T-helper 17 cell (primary cell): ENCODE measurements around the gene MEIS1. TPM values are rescaled to one million over a fixed set of nuclear protein-coding genes. Genes with fewer than 3 reads are reported as not detected.

Experiments
- ATAC-seq: fragments of 150-1000 bp; cut with Tn5 transposase; 2 replicates; pipeline ENCODE4 v1.10.0; 2021; ENCODE audit warnings: mild to moderate bottlenecking, moderate library complexity
- DNase-seq, 3 donors: peaks; one replicate each; pipeline versions ENCODE4 v3.0.0 to v3.0.0-alpha.2; 2020 to 2021
- H3K9me3 ChIP-seq: one replicate; pipeline ENCODE4 v1.7.0; 2013; ENCODE audit warnings: low read length, mild to moderate bottlenecking; ENCODE audit not compliant: control insufficient read depth, poor library complexity, severe bottlenecking
- H3K27ac Mint-ChIP-seq: one replicate; pipeline ENCODE4 v1.8.0; 2022; ENCODE audit warnings: mild to moderate bottlenecking, moderate library complexity, mixed read lengths
- H3K27me3 Mint-ChIP-seq: one replicate; pipeline ENCODE4 v1.8.0; 2022; ENCODE audit warnings: mixed read lengths
- H3K36me3 Mint-ChIP-seq: one replicate; pipeline ENCODE4 v1.8.0; 2022; ENCODE audit warnings: low read depth, mixed read lengths
- H3K4me1 Mint-ChIP-seq: one replicate; pipeline ENCODE4 v1.8.0; 2022; ENCODE audit warnings: mild to moderate bottlenecking, mixed read lengths
- H3K4me3 Mint-ChIP-seq: one replicate; pipeline ENCODE4 v1.8.0; 2022; ENCODE audit warnings: mild to moderate bottlenecking, moderate library complexity, mixed read lengths
- total RNA-seq, 4 donors: library from RNA in 2 of 4; stranded (reverse) in 2 of 4; gene quantifications; one replicate each; pipeline ENCODE4 v1.2.3 and lab custom pipeline; 2022 to 2026

MEIS1 gene
- total RNA-seq, 2 donors from 2014 or later: 0.80 to 13.4 TPM

- no peak overlapping the region for H3K27ac Mint-ChIP-seq
- peaks cover 10% of the 10 kb centered on the region for H3K27me3 Mint-ChIP-seq
- H3K9me3 ChIP-seq: no peaks in the 10 kb centered on the region
- H3K36me3 Mint-ChIP-seq: no peaks in the 10 kb centered on the region
- no peak for ATAC-seq
- no peak for DNase-seq
- H3K4me1 Mint-ChIP-seq: no peaks in the 10 kb centered on the region
- no peak overlapping the region for H3K4me3 Mint-ChIP-seq
These were observed 104.5 kb downstream of the MEIS1 start for GRCh38 chr2:66539452-66539851.

GRCh38 chr2:66541646-66542045 is 106.7 kb downstream of the MEIS1 start:
- no peak overlapping the region for H3K27ac Mint-ChIP-seq
- no peak for ATAC-seq

GRCh38 chr2:66543257-66543767 is 108.4 kb downstream of the MEIS1 start:
- Mint-ChIP-seq H3K27ac (no peak overlapping the region), H3K27me3 (peaks cover 14% of the 10 kb centered on the region), H3K36me3 (no peaks in the 10 kb centered on the region), H3K4me3 (no peak overlapping the region), H3K4me1 (no peaks in the 10 kb centered on the region)
- no peaks in the 10 kb centered on the region for H3K9me3 ChIP-seq
- no peak for ATAC-seq
- DNase-seq: no peak

More at GRCh38 chr2:66541646-66542045, 106.7 kb downstream of the MEIS1 start:
- no peak for DNase-seq
- H3K9me3 ChIP-seq: no peaks in the 10 kb centered on the region
- Mint-ChIP-seq H3K36me3 (no peaks in the 10 kb centered on the region), H3K4me3 (no peak overlapping the region), H3K4me1 (no peaks in the 10 kb centered on the region), H3K27me3 (peaks cover 14% of the 10 kb centered on the region)

- Mint-ChIP-seq H3K4me1 (no peaks in the 10 kb centered on the region), H3K36me3 (no peaks in the 10 kb centered on the region), H3K4me3 (no peak overlapping the region), H3K27ac (no peak overlapping the region), H3K27me3 (peaks cover 14% of the 10 kb centered on the region)
- ATAC-seq: no peak
- no peak for DNase-seq
- no peaks in the 10 kb centered on the region for H3K9me3 ChIP-seq
These were observed 109.3 kb downstream of the MEIS1 start for GRCh38 chr2:66544258-66544657.

GRCh38 chr2:66545258-66545657 is 110.3 kb downstream of the MEIS1 start:
- Mint-ChIP-seq H3K27ac (no peak overlapping the region), H3K4me1 (no peaks in the 10 kb centered on the region), H3K36me3 (no peaks in the 10 kb centered on the region), H3K4me3 (no peak overlapping the region), H3K27me3 (peaks cover 14% of the 10 kb centered on the region)
- no peaks in the 10 kb centered on the region for H3K9me3 ChIP-seq
- DNase-seq (no peak), ATAC-seq (no peak)

- ATAC-seq (no peak), DNase-seq (no peak)
- Mint-ChIP-seq H3K4me3 (no peak overlapping the region), H3K27me3 (peaks cover 14% of the 10 kb centered on the region), H3K4me1 (no peaks in the 10 kb centered on the region), H3K27ac (no peak overlapping the region), H3K36me3 (no peaks in the 10 kb centered on the region)
- no peaks in the 10 kb centered on the region for H3K9me3 ChIP-seq
These were observed 112.2 kb downstream of the MEIS1 start for GRCh38 chr2:66547118-66547517.

GRCh38 chr2:66547887-66548286 is 113.0 kb downstream of the MEIS1 start:
- Mint-ChIP-seq H3K27ac (no peak overlapping the region), H3K27me3 (peaks cover 8% of the 10 kb centered on the region), H3K36me3 (no peaks in the 10 kb centered on the region), H3K4me1 (no peaks in the 10 kb centered on the region), H3K4me3 (no peak overlapping the region)
- no peaks in the 10 kb centered on the region for H3K9me3 ChIP-seq
- no peak for DNase-seq
- ATAC-seq: no peak

- H3K4me3 Mint-ChIP-seq: no peak overlapping the region
- no peaks in the 10 kb centered on the region for H3K4me1 Mint-ChIP-seq
- H3K27ac Mint-ChIP-seq: no peak overlapping the region
- H3K9me3 ChIP-seq: no peaks in the 10 kb centered on the region
- no peak for DNase-seq
- H3K27me3 Mint-ChIP-seq: peaks cover 4% of the 10 kb centered on the region
- no peak for ATAC-seq
- no peaks in the 10 kb centered on the region for H3K36me3 Mint-ChIP-seq
These were observed 113.5 kb downstream of the MEIS1 start for GRCh38 chr2:66548422-66548821.

GRCh38 chr2:66550826-66551225 is 115.9 kb downstream of the MEIS1 start:
- Mint-ChIP-seq H3K27ac (no peak overlapping the region), H3K36me3 (no peaks in the 10 kb centered on the region), H3K27me3 (peaks cover 15% of the 10 kb centered on the region), H3K4me1 (no peaks in the 10 kb centered on the region), H3K4me3 (no peak overlapping the region)
- no peaks in the 10 kb centered on the region for H3K9me3 ChIP-seq
- ATAC-seq: no peak
- DNase-seq: no peak

- no peak overlapping the region for H3K27ac Mint-ChIP-seq
- peaks cover 21% of the 10 kb centered on the region for H3K27me3 Mint-ChIP-seq
- ATAC-seq (no peak), DNase-seq (no peak)
- no peaks in the 10 kb centered on the region for H3K4me1 Mint-ChIP-seq
- H3K4me3 Mint-ChIP-seq: no peak overlapping the region
- no peaks in the 10 kb centered on the region for H3K9me3 ChIP-seq
- no peaks in the 10 kb centered on the region for H3K36me3 Mint-ChIP-seq
These were observed 118.4 kb downstream of the MEIS1 start for GRCh38 chr2:66553370-66553769.

- H3K36me3 Mint-ChIP-seq: no peaks in the 10 kb centered on the region
These were observed 120.2 kb downstream of the MEIS1 start for GRCh38 chr2:66555091-66555490.

GRCh38 chr2:66555501-66556324 is 120.8 kb downstream of the MEIS1 start:
- Mint-ChIP-seq H3K4me3 (no peak overlapping the region), H3K27ac (no peak overlapping the region), H3K36me3 (no peaks in the 10 kb centered on the region), H3K4me1 (no peaks in the 10 kb centered on the region), H3K27me3 (peaks cover 21% of the 10 kb centered on the region)
- ATAC-seq (no peak), DNase-seq (no peak)
- no peaks in the 10 kb centered on the region for H3K9me3 ChIP-seq

More at GRCh38 chr2:66555091-66555490, 120.2 kb downstream of the MEIS1 start:
- no peak overlapping the region for H3K4me3 Mint-ChIP-seq
- no peaks in the 10 kb centered on the region for H3K9me3 ChIP-seq
- H3K4me1 Mint-ChIP-seq: no peaks in the 10 kb centered on the region
- DNase-seq (no peak), ATAC-seq (no peak)
- peaks cover 21% of the 10 kb centered on the region for H3K27me3 Mint-ChIP-seq
- no peak overlapping the region for H3K27ac Mint-ChIP-seq

- DNase-seq: no peak
- Mint-ChIP-seq H3K36me3 (no peaks in the 10 kb centered on the region), H3K4me3 (no peak overlapping the region), H3K27me3 (peaks cover 12% of the 10 kb centered on the region), H3K27ac (no peak overlapping the region), H3K4me1 (no peaks in the 10 kb centered on the region)
- ATAC-seq: no peak
- H3K9me3 ChIP-seq: no peaks in the 10 kb centered on the region
These were observed 124.7 kb downstream of the MEIS1 start for GRCh38 chr2:66559672-66560071.

GRCh38 chr2:66560683-66561082 is 125.8 kb downstream of the MEIS1 start:
- Mint-ChIP-seq H3K4me1 (no peaks in the 10 kb centered on the region), H3K36me3 (no peaks in the 10 kb centered on the region), H3K27ac (no peak overlapping the region), H3K4me3 (no peak overlapping the region), H3K27me3 (peaks cover 8% of the 10 kb centered on the region)
- ATAC-seq: no peak
- no peaks in the 10 kb centered on the region for H3K9me3 ChIP-seq
- DNase-seq: no peak
